Ureter (tissue), 1 donor: ENCODE data around the gene ACTN2. TPM values are rescaled to one million over a fixed set of nuclear protein-coding genes. Genes with fewer than 3 reads are reported as not detected.

Experiments
- total RNA-seq: library from RNA; stranded (reverse); gene quantifications from one replicate; pipeline ENCODE4 v1.2.4, GENCODE V29; 2023
- donor health status: DM: yes; HTN: yes; CAD: no.

Gene ACTN2
- total RNA-seq, 1 donor from 2014 or later, result 6.7 TPM

Other genes with a start within 250 kb of the ACTN2 start
- 94.2 TPM for gene LGALS8, start 162.5 kb upstream of the ACTN2 start, total RNA-seq
- 56.3 TPM for gene HEATR1, start 82.0 kb upstream of the ACTN2 start, total RNA-seq
- gene MTR, start 108.8 kb downstream of the ACTN2 start, total RNA-seq, result 72.0 TPM